ENCODE results near the gene SLC2A4RG. TPM values are rescaled to one million over a fixed set of nuclear protein-coding genes. Genes with fewer than 3 reads are reported as not detected.
A peak's percentile ranks its signal among the peaks of the same experiment; 100 is the strongest.

SLC2A4RG gene
- total RNA-seq, 2 experiments from 2014 or later = 38.5 to 39.8 TPM

- no peaks in the 10 kb centered on the region for H3K36me3 Mint-ChIP-seq (ENCODE audit: low read depth)
- TF ChIP-seq, protein P1, sequence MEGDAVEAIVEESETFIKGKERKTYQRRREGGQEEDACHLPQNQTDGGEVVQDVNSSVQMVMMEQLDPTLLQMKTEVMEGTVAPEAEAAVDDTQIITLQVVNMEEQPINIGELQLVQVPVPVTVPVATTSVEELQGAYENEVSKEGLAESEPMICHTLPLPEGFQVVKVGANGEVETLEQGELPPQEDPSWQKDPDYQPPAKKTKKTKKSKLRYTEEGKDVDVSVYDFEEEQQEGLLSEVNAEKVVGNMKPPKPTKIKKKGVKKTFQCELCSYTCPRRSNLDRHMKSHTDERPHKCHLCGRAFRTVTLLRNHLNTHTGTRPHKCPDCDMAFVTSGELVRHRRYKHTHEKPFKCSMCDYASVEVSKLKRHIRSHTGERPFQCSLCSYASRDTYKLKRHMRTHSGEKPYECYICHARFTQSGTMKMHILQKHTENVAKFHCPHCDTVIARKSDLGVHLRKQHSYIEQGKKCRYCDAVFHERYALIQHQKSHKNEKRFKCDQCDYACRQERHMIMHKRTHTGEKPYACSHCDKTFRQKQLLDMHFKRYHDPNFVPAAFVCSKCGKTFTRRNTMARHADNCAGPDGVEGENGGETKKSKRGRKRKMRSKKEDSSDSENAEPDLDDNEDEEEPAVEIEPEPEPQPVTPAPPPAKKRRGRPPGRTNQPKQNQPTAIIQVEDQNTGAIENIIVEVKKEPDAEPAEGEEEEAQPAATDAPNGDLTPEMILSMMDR (IDR thresholded peaks at IDR 0.05) = no peak
- no peak overlapping the region for H3K4me3 Mint-ChIP-seq
- H3K27ac Mint-ChIP-seq = no peak overlapping the region
- CTCF ChIA-PET = interaction anchor here (1.2 kb wide), 1 partner anchor 16 kb away, joined by 4 read pairs; no protein-coding TSS in a partner anchor
- POLR2A ChIA-PET = no interaction called here
- DNase-seq (no peak), ATAC-seq (no peak)
- peaks cover 16% of the 10 kb centered on the region for H3K4me1 Mint-ChIP-seq (ENCODE audit: low read depth)
- H3K9me3 Mint-ChIP-seq = no peaks in the 10 kb centered on the region
- H3K27me3 Mint-ChIP-seq = no peaks in the 10 kb centered on the region
- intact Hi-C loops (cut with micrococcal nuclease) = no loop called here
Observed at GRCh38 chr20:63778857-63779256, 39.3 kb downstream of the SLC2A4RG start.

- Mint-ChIP-seq H3K4me1 (ENCODE audit: low read depth) (peaks cover 14% of the 10 kb centered on the region), H3K9me3 (no peaks in the 10 kb centered on the region), H3K36me3 (ENCODE audit: low read depth) (no peaks in the 10 kb centered on the region), H3K27me3 (no peaks in the 10 kb centered on the region), H3K27ac (no peak overlapping the region), H3K4me3 (no peak overlapping the region)
- TF ChIP-seq, protein P1 (IDR thresholded peaks at IDR 0.05) = no peak
- DNase-seq = no peak
- CTCF ChIA-PET = interaction anchor here (1.5 kb wide), 1 partner anchor 202 kb away, joined by 4 read pairs; no protein-coding TSS in a partner anchor
- POLR2A ChIA-PET = no interaction called here
- ATAC-seq = no peak
- intact Hi-C loops (cut with micrococcal nuclease) = no loop called here
Observed at GRCh38 chr20:63781181-63781580, 41.6 kb downstream of the SLC2A4RG start.

GRCh38 chr20:63782051-63782471 is 42.5 kb downstream of the SLC2A4RG start:
- ATAC-seq (peak; percentile 94), DNase-seq (peak; percentile 80)
- Mint-ChIP-seq H3K9me3 (no peaks in the 10 kb centered on the region), H3K4me3 (no peak overlapping the region), H3K4me1 (ENCODE audit: low read depth) (peaks cover 14% of the 10 kb centered on the region), H3K27ac (peak overlapping the region; percentile 15), H3K36me3 (ENCODE audit: low read depth) (no peaks in the 10 kb centered on the region), H3K27me3 (no peaks in the 10 kb centered on the region)
- ChIA-PET CTCF (no interaction called here), POLR2A (interaction anchor here (1.0 kb wide), 1 partner anchor 36 kb away, joined by 3 read pairs; no protein-coding TSS in a partner anchor)
- intact Hi-C loops (cut with micrococcal nuclease) = no loop called here
- TF ChIP-seq, protein P1 (IDR thresholded peaks at IDR 0.05) = peak; percentile 41

DNA sequence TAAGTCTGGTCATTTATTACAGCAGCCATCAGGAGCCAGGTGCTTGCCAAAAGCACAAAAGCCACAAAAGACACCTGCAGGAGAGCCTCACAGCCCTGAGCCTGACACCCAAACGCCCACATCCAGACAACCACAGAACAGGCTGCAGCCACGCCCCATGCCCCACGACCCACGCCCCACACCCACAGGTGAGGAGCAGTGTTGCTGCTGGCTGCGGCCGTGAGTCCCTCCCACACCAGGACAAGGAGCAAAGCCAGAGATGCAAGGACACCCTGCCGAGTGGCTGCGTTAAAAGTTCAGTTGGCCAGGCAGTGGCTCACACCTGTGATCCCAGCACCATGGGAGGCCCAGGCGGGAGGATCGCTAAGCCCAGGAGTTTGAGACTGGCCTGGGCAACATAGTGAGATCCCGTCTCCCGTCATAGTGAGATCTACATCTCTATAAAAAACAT is 43.0 kb downstream of the SLC2A4RG start:
- ATAC-seq = no peak
- H3K4me3 Mint-ChIP-seq = no peak overlapping the region

GRCh38 chr20:63783970-63784369 is 44.4 kb downstream of the SLC2A4RG start:
- H3K4me3 Mint-ChIP-seq = no peak overlapping the region
- no peak for ATAC-seq
- H3K9me3 Mint-ChIP-seq = no peaks in the 10 kb centered on the region
- H3K27ac Mint-ChIP-seq = no peak overlapping the region
- TF ChIP-seq, protein P1 (IDR thresholded peaks at IDR 0.05) = no peak
- no peaks in the 10 kb centered on the region for H3K27me3 Mint-ChIP-seq
- H3K4me1 Mint-ChIP-seq (ENCODE audit: low read depth) = peaks cover 14% of the 10 kb centered on the region
- DNase-seq = no peak
- ChIA-PET POLR2A (no interaction called here), CTCF (interaction anchor here (1.1 to 5.0 kb wide), 5 partner anchors 9 to 246 kb away, joined by 3 to 37 read pairs (median 5); partner anchors contain the start of genes ARFRP1, PTK6, TNFRSF6B and TPD52L2)
- intact Hi-C loops (cut with micrococcal nuclease) = no loop called here
- H3K36me3 Mint-ChIP-seq (ENCODE audit: low read depth) = no peaks in the 10 kb centered on the region

More for the DNA sequence above, 43.0 kb downstream of the SLC2A4RG start:
- H3K36me3 Mint-ChIP-seq (ENCODE audit: low read depth) = no peaks in the 10 kb centered on the region
- no peaks in the 10 kb centered on the region for H3K9me3 Mint-ChIP-seq
- ChIA-PET CTCF (interaction anchor here (5.0 kb wide), 1 partner anchor 83 kb away, joined by 22 read pairs; the partner anchor contains the start of gene TPD52L2), POLR2A (interaction anchor here (0.6 to 1.0 kb wide), 3 partner anchors 37 to 141 kb away, joined by 3 read pairs; partner anchors contain the start of gene LIME1)
- no peaks in the 10 kb centered on the region for H3K27me3 Mint-ChIP-seq
- intact Hi-C loops (cut with micrococcal nuclease) = no loop called here
- DNase-seq = no peak
- peak overlapping the region; percentile 15 for H3K27ac Mint-ChIP-seq
- TF ChIP-seq, protein P1 (IDR thresholded peaks at IDR 0.05) = no peak
- H3K4me1 Mint-ChIP-seq (ENCODE audit: low read depth) = peaks cover 14% of the 10 kb centered on the region

All from activated CD8-positive, alpha-beta T cell treated with anti-CD3 and anti-CD28 coated beads for 36 hours (primary cell).